Gastrocnemius medialis (tissue), 4 donors: Measurements from ENCODE around the gene BMF. TPM values are rescaled to one million over a fixed set of nuclear protein-coding genes. Genes with fewer than 3 reads are reported as not detected.

Experiments used
- ATAC-seq, 2 donors: fragments of 150-250 bp; one replicate each; pipeline ENCODE4 v1.9.1; 2016
- DNase-seq, 2 donors: peaks; one replicate each; pipeline ENCODE4 v3.0.0-alpha.2; 2019
- H3K27ac ChIP-seq, 4 donors: fragments of 200-600 bp; sonication (generic); 1 replicate in 1 of 4; 2 replicates in 3 of 4; pipeline ENCODE4 v1.5.1; 2016 to 2018; ENCODE audit warnings: mild to moderate bottlenecking in 2 of 4, moderate library complexity in 1 of 4
- H3K27me3 ChIP-seq, 3 donors: fragments of 200-600 bp; sonication (generic) in 2 of 3; 1 replicate in 1 of 3; 2 replicates in 2 of 3; pipeline versions ENCODE4 v1.5.1 to v1.6.0; 2016 to 2019; ENCODE audit warnings: mild to moderate bottlenecking in 1 of 3, moderate library complexity in 1 of 3
- H3K36me3 ChIP-seq, 2 donors: fragments of 200-600 bp; sonication (generic) in 1 of 2; one replicate each; pipeline ENCODE4 v1.5.1; 2017 to 2018
- H3K4me1 ChIP-seq, 2 donors: fragments of 200-600 bp; sonication (generic) in 1 of 2; one replicate each; pipeline ENCODE4 v1.5.1; 2016 to 2017; ENCODE audit warnings: mild to moderate bottlenecking in 2 of 2
- H3K4me3 ChIP-seq, 4 donors: fragments of 200-600 bp; sonication (generic) in 3 of 4; 1 replicate in 1 of 4; 2 replicates in 3 of 4; pipeline ENCODE4 v1.5.1; 2016 to 2019; ENCODE audit warnings: mild to moderate bottlenecking in 2 of 4
- H3K9me3 ChIP-seq, 3 donors: fragments of 200-600 bp; sonication (generic) in 2 of 3; 1 replicate in 1 of 3; 2 replicates in 2 of 3; pipeline ENCODE4 v1.5.1; 2016 to 2019
- POLR2A ChIP-seq, 2 donors: fragments of 450-650 bp; IDR thresholded peaks; one replicate each; pipeline ENCODE4 v1.6.1; 2017; ENCODE audit warnings: antibody characterized with exemption in 2 of 2, mild to moderate bottlenecking in 2 of 2, moderate library complexity in 2 of 2
- in situ Hi-C, 4 donors: fragments of 200-750 bp; cut with MboI; loops; one replicate each; pipeline versions ENCODE4 v1.15.0 to v1.8.0; 2017; ENCODE audit warnings: low sequenced_read_pairs in 4 of 4
- intact Hi-C: fragments of 100-400 bp; cut with DNase I; formaldehyde crosslinking; loops from one replicate; pipeline ENCODE4 v1.15.1; 2023; ENCODE audit warnings: low total_unique reads
- total RNA-seq, 4 donors: library from RNA; depleted of rRNA; stranded (reverse); fragments of >200 nt; gene quantifications; one replicate each; pipeline versions ENCODE4 v1.1.0 to v1.2.3, GENCODE V29; 2016
- TF ChIP-seq, protein P1 (sequence below), 5 experiments: fragments of 450-650 bp in 3 of 5; fragments of 200-600 bp in 2 of 5; sonication (generic) in 2 of 5; IDR thresholded peaks in 4 of 5; conservative IDR thresholded peaks in 1 of 5; 1 replicate in 4 of 5; 2 replicates in 1 of 5; pipeline ENCODE4 v1.5.1; 2016 to 2019; ENCODE audit warnings: antibody characterized with exemption in 5 of 5, mild to moderate bottlenecking in 3 of 5, moderate library complexity in 3 of 5

Gene BMF
- total RNA-seq, 4 donors from 2014 or later, result 0.82 to 11.6 (median 3.2) TPM

DNA sequence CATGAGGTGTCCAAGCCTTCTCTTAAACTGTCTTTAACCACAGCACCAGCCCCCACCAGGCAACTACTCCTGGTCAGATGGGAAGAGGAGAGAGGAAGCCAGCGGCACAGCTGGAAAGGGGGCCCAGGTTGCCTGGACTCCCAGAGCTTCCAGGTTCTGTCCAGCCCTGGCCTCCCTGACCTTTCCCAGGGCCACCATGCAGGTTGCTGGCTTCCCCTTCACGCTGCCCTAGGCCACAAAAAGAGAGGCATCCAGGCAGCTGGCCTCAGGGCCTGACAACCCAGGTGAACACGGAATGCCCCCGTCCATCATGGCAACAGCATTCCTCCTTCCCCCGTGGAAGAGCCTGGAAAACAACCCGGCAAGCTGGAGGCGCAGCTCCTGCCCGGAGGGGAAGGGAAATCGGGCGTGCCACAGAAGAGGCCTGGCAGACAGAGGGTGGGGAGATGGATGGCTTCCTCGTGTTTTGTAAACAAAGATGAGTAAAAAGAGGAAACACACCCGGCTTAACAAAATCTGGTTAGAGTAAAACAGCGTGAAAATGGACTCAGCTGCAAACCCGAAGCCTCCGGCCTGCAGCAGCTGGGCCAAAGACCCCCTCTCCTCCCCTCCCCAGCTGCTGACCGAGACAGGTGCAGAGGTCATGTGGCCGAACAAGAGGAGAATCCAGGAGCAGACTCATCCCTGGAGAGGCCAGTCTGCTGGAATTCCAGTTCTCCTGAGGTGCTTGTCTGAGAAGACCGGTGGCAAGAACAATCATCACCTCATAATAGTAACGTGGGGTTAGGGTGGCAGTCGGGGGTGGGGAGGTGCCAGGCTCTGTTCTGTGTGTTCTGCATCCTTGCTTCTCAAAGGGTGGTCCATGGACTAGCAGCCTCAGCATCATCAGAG, 15.5 kb downstream of the BMF start:
- Histone ChIP-seq H3K4me1 (peaks cover 72 to 76% of the 10 kb centered on the region in 2 donors), H3K9me3 (no peaks in the 10 kb centered on the region), H3K4me3 (no peak overlapping the region), H3K27ac (peak overlapping the region; percentile 77 to 90 (median 88)), H3K36me3 (no peaks in the 10 kb centered on the region), H3K27me3 (no peaks in the 10 kb centered on the region)
- in situ Hi-C loops, result no loop called here
- DNase-seq (no peak), ATAC-seq (peak in 1 of 2 donors; percentile 5)
- intact Hi-C loops, result no loop called here
- TF ChIP-seq POLR2A (IDR thresholded peaks at IDR 0.05), result no peak
- TF ChIP-seq, protein P1, sequence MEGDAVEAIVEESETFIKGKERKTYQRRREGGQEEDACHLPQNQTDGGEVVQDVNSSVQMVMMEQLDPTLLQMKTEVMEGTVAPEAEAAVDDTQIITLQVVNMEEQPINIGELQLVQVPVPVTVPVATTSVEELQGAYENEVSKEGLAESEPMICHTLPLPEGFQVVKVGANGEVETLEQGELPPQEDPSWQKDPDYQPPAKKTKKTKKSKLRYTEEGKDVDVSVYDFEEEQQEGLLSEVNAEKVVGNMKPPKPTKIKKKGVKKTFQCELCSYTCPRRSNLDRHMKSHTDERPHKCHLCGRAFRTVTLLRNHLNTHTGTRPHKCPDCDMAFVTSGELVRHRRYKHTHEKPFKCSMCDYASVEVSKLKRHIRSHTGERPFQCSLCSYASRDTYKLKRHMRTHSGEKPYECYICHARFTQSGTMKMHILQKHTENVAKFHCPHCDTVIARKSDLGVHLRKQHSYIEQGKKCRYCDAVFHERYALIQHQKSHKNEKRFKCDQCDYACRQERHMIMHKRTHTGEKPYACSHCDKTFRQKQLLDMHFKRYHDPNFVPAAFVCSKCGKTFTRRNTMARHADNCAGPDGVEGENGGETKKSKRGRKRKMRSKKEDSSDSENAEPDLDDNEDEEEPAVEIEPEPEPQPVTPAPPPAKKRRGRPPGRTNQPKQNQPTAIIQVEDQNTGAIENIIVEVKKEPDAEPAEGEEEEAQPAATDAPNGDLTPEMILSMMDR (IDR thresholded peaks at IDR 0.05 in 4 of 5, conservative IDR thresholded peaks at IDR 0.05 in 1 of 5), result no peak

DNA sequence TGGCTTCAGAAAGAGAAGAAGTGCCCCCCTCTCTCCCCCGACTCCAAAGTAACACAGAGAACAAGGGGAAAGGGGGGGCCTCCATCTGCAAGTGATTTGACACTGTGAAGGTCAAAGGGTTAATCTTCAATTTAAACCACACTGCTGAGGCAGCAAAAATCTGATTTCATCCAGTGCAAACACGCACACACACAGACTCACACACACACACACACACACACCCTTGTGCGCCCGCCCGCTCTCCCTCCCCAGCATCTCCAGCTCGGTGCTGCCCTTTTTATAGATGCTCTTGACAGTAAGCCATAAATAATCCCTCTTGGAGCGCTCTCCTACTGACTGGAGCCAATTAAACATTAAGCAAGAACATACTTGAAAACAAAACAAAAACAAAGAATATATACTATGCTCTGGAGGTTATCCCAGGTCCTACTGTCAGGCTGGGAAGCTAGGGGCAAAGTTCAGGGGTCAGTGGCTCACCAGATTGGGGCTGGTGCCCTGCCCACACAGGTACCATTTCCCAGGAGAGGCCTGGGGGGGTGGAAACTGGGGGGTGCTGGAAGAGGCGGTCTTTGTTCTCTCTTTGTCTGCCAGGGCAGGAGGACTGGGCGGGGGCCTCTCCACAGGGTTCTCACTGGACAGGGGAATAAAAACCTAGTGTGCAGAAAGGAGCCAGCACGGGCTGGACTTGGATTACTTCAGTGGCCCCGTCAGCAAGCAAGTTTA, 16.3 kb downstream of the BMF start:
- H3K9me3 ChIP-seq, result no peaks in the 10 kb centered on the region
- peaks cover 70 to 74% of the 10 kb centered on the region in 2 donors for H3K4me1 ChIP-seq
- no peaks in the 10 kb centered on the region for H3K36me3 ChIP-seq
- peak overlapping the region in 1 of 4 donors; percentile 37 for H3K4me3 ChIP-seq
- intact Hi-C loops (no loop called here), in situ Hi-C loops (no loop called here)
- H3K27ac ChIP-seq, result peak overlapping the region; percentile 77 to 90 (median 88)
- peak in 1 of 2 donors; percentile 11 for TF ChIP-seq POLR2A (IDR thresholded peaks at IDR 0.05)
- TF ChIP-seq, protein P1 (IDR thresholded peaks at IDR 0.05 in 4 of 5, conservative IDR thresholded peaks at IDR 0.05 in 1 of 5), result no peak
- peak; percentile 72 to 74 for ATAC-seq
- no peaks in the 10 kb centered on the region for H3K27me3 ChIP-seq
- peak; percentile 63 to 78 for DNase-seq

DNA sequence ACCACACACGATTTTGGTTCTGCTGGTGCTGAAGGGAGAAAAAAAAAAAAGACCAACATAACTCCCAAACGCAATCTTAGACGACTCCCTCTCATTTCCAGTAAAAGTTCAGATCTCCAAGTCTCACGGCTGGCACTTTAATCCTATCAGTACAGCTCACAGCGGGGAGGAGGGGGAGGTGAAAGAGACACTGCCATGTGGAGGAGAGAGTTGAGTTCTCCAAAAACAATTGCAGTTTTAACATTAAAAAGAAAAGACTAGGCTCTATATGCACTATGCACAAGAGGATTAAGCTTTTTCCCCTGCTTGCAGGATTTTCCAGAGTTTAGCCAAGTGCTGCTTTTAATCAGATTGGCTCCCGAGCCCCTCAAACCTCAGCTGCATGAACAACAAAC, 16.8 kb downstream of the BMF start:
- in situ Hi-C loops, result no loop called here
- DNase-seq, result no peak
- no peak overlapping the region for H3K4me3 ChIP-seq
- no peaks in the 10 kb centered on the region for H3K9me3 ChIP-seq
- H3K36me3 ChIP-seq, result no peaks in the 10 kb centered on the region
- peak overlapping the region in 2 of 4 donors; percentile 77 to 87 for H3K27ac ChIP-seq
- peaks cover 70 to 74% of the 10 kb centered on the region in 2 donors for H3K4me1 ChIP-seq
- intact Hi-C loops, result no loop called here
- no peaks in the 10 kb centered on the region for H3K27me3 ChIP-seq
- TF ChIP-seq POLR2A (IDR thresholded peaks at IDR 0.05), result no peak
- TF ChIP-seq, protein P1 (IDR thresholded peaks at IDR 0.05 in 4 of 5, conservative IDR thresholded peaks at IDR 0.05 in 1 of 5), result no peak
- no peak for ATAC-seq

DNA sequence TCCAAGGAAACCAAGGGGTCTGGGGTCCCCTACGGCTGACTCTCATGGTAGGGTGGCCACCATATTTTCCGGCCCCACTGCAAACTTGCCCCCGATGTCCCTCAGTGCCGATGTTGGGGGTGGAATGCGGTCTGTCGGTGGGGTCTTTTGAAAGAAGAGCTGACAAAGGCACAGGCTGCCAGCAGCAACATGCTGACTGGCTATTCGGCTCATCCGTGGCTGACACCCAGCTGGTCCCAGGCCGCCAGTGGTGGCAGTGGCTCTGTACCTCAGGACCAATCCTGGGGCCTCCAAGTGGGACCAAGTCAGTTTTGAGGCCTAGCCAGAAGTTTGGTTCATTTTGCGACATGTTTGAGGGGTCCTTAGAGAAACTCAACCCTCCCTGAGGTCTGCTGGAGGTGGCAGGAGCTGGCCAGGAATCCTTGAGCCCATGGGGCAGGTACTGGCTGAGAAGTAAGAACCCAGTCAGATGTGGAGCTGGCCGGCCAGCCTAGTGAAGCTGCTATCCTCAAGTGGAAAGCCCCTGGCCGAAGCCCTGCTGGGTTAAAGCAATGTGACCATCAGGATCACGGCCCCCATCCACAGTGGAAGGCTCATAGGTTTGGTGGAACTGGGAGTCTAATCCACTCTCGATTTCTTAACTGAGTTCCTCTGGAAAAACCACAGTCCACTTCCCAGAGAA, 17.8 kb downstream of the BMF start:
- ATAC-seq (no peak), DNase-seq (no peak)
- intact Hi-C loops, result no loop called here
- in situ Hi-C loops, result no loop called here
- Histone ChIP-seq H3K4me1 (peaks cover 65 to 70% of the 10 kb centered on the region in 2 donors), H3K27me3 (no peaks in the 10 kb centered on the region), H3K36me3 (no peaks in the 10 kb centered on the region), H3K4me3 (no peak overlapping the region), H3K9me3 (no peaks in the 10 kb centered on the region), H3K27ac (no peak overlapping the region)
- TF ChIP-seq, protein P1 (IDR thresholded peaks at IDR 0.05 in 4 of 5, conservative IDR thresholded peaks at IDR 0.05 in 1 of 5), result no peak
- no peak for TF ChIP-seq POLR2A (IDR thresholded peaks at IDR 0.05)
